H1 (cell line): ENCODE results near the gene STRADB. TPM values are rescaled to one million over a fixed set of nuclear protein-coding genes. Genes with fewer than 3 reads are reported as not detected.

Experiments
- CTBP2 ChIP-seq: IDR thresholded peaks from 2 replicates; pipeline ENCODE4 v1.7.0; 2011; ENCODE audit warnings: borderline replicate concordance, mild to moderate bottlenecking, moderate library complexity, mixed read lengths, low read length; ENCODE audit not compliant: insufficient read depth, insufficient read length
- GABPA ChIP-seq: IDR thresholded peaks from 2 replicates; pipeline ENCODE4 v1.6.1; 2011; ENCODE audit warnings: mild to moderate bottlenecking, low read length, moderate library complexity, borderline replicate concordance; ENCODE audit not compliant: insufficient read depth
- RAD21 ChIP-seq, 2 experiments: IDR thresholded peaks in 1 of 2; conservative IDR thresholded peaks in 1 of 2; 2 replicates each; pipeline ENCODE4 v1.6.1; 2011; ENCODE audit warnings: low read depth in 2 of 2, low read length in 2 of 2, improper control_type of control experiment in 1 of 2, inconsistent platforms in 1 of 2, mild to moderate bottlenecking in 1 of 2, moderate library complexity in 1 of 2
- RFX5 ChIP-seq: IDR thresholded peaks from 2 replicates; pipeline ENCODE4 v1.6.1; 2011; ENCODE audit warnings: low read depth, low read length, improper control_type of control experiment, borderline replicate concordance
- SP4 ChIP-seq: IDR thresholded peaks from 2 replicates; pipeline ENCODE4 v1.6.1; 2012; ENCODE audit warnings: low read length, inconsistent platforms
- TBP ChIP-seq: IDR thresholded peaks from 2 replicates; pipeline ENCODE4 v1.6.1; 2011; ENCODE audit warnings: low read depth, low read length, improper control_type of control experiment
- YY1 ChIP-seq: IDR thresholded peaks from 2 replicates; pipeline ENCODE4 v1.6.1; 2011; ENCODE audit warnings: low read depth, mild to moderate bottlenecking, low read length
- polyA plus RNA-seq, 7 experiments: library from polyadenylated mRNA; depleted of rRNA in 3 of 7; stranded (reverse) in 5 of 7; unstranded in 2 of 7; fragments of >200 nt in 5 of 7; fragments of 200-250 nt in 2 of 7; gene quantifications; 1 replicate in 5 of 7; 2 replicates in 1 of 7; 4 replicates in 1 of 7; pipeline versions ENCODE4 v1.2.1 to v1.2.3, GENCODE V29; 2011 to 2013; ENCODE audit warnings: missing spikeins in 2 of 7, mixed read lengths in 2 of 7
- total RNA-seq: library from RNA; stranded (reverse); fragmentation: NEBNext Ultra II Directional; extraction: Animal tissue kit (Norgen Biotek cat#: 25700); gene quantifications from 2 replicates; pipeline ENCODE4 v1.2.1, GENCODE V29; 2021
- TF ChIP-seq, protein P1 (sequence below): IDR thresholded peaks from 2 replicates; pipeline ENCODE4 v1.6.1; 2012; ENCODE audit warnings: inconsistent platforms

Gene STRADB
- total and polyA plus RNA-seq, 2 of the 8 experiments (the other 6 are each of a cell fraction or from before 2014, with no cell fraction given), result 20.9 to 34.9 TPM

DNA sequence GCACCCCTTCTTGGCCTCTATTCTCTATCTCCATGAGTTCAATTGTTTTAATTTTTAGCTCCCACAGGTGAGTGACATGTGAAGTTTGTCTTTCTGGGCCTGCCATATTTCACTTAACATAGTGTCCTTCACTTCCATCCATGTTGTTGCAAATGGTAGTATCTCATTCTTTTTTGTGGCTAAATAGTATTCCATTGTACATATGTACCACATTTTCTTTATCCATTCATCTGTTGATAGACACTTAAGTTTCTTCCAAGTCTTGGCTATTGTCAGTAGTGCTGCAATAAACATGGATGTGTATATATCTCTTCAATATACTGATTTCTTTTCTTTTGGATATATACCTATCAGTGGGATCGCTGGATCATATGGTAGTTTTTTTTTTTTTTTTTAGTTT, 9.0 kb downstream of the STRADB start (continued):
- TF ChIP-seq CTBP2 (no peak), SP4 (no peak), TBP (no peak), RFX5 (no peak), GABPA (no peak), YY1 (no peak), RAD21 (IDR thresholded peaks at IDR 0.05 in 1 of 2, conservative IDR thresholded peaks at IDR 0.05 in 1 of 2; ENCODE audit: low read depth in 2 of 2, low read length in 2 of 2) (no peak)
- TF ChIP-seq, protein P1, sequence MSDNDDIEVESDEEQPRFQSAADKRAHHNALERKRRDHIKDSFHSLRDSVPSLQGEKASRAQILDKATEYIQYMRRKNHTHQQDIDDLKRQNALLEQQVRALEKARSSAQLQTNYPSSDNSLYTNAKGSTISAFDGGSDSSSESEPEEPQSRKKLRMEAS, result no peak
